ENCODE results near the gene RUVBL2.

GRCh38 chr19:49020931-49021895, 27.5 kb downstream of the RUVBL2 start:
- no peak for TF ChIP-seq GATA2 (IDR thresholded peaks at IDR 0.05; ENCODE audit: low read depth, low read length)
- no peak for TF ChIP-seq GATA3 (IDR thresholded peaks at IDR 0.05; ENCODE audit: low read depth, low read length)
